Right atrium auricular region (tissue), 2 donors: ENCODE results near the gene DARS2. TPM values are rescaled to one million over a fixed set of nuclear protein-coding genes. Genes with fewer than 3 reads are reported as not detected.
"Not testable (repeated sequence)": the region's sequence is repeated elsewhere in the genome, so short reads cannot be mapped to it uniquely, and the experiment has no call there.

ENCODE experiments used
- DNase-seq: peaks from one replicate; pipeline ENCODE4 v3.0.0-alpha.2; 2019; ENCODE audit warnings: low spot score
- H3K27ac ChIP-seq, 2 donors: fragments of 200-600 bp; sonication (generic); 1 replicate in 1 of 2; 2 replicates in 1 of 2; pipeline ENCODE4 v1.5.1; 2016 to 2019
- H3K27me3 ChIP-seq, 2 donors: fragments of 200-600 bp; sonication (generic); one replicate each; pipeline versions ENCODE4 v1.5.1 to v1.6.0; 2017 to 2019
- H3K36me3 ChIP-seq: fragments of 200-600 bp; sonication (generic); one replicate; pipeline ENCODE4 v1.5.1; 2016
- H3K4me1 ChIP-seq, 2 donors: fragments of 200-600 bp; sonication (generic); one replicate each; pipeline versions ENCODE4 v1.5.1 to v1.6.0; 2017 to 2019
- H3K4me3 ChIP-seq, 2 donors: fragments of 200-600 bp; sonication (generic); 1 replicate in 1 of 2; 2 replicates in 1 of 2; pipeline ENCODE4 v1.5.1; 2017 to 2019; ENCODE audit warnings: mild to moderate bottlenecking in 1 of 2, moderate library complexity in 1 of 2
- H3K9me3 ChIP-seq, 2 donors: fragments of 200-600 bp; sonication (generic); one replicate each; pipeline ENCODE4 v1.5.1; 2019
- CTCF ChIP-seq, 2 donors: fragments of 200-600 bp; sonication (generic); IDR thresholded peaks; one replicate each; pipeline ENCODE4 v1.5.1; 2019; ENCODE audit warnings: antibody characterized with exemption in 2 of 2
- total RNA-seq, 2 donors: library from RNA; depleted of rRNA; stranded (reverse); fragments of >200 nt; gene quantifications; one replicate each; pipeline ENCODE4 v1.1.0, GENCODE V29; 2016

The DARS2 gene
- total RNA-seq, 2 donors from 2014 or later = 11.2 to 13.9 TPM

GRCh38 chr1:173857363-173857917 lies 33.0 kb downstream of the DARS2 start:
- Histone ChIP-seq H3K27ac (no peak overlapping the region), H3K27me3 (no peaks in the 10 kb centered on the region), H3K9me3 (no peaks in the 10 kb centered on the region), H3K4me1 (peaks cover 0 to 4% of the 10 kb centered on the region in 2 donors), H3K4me3 (no peak overlapping the region), H3K36me3 (peaks cover 35% of the 10 kb centered on the region)
- TF ChIP-seq CTCF (IDR thresholded peaks at IDR 0.05) = no peak
- DNase-seq = no peak

- H3K4me1 ChIP-seq, H3K27ac ChIP-seq, H3K9me3 ChIP-seq, H3K27me3 ChIP-seq, DNase-seq, H3K4me3 ChIP-seq: not testable (repeated sequence)
- H3K36me3 ChIP-seq = peaks cover 42% of the 10 kb centered on the region
Observed at GRCh38 chr1:173859547-173859946, 35.1 kb downstream of the DARS2 start.

GRCh38 chr1:173860065-173860464 lies 35.6 kb downstream of the DARS2 start:
- TF ChIP-seq CTCF (IDR thresholded peaks at IDR 0.05) = no peak
- H3K36me3 ChIP-seq = peaks cover 46% of the 10 kb centered on the region
- H3K27ac ChIP-seq = no peak overlapping the region
- DNase-seq = no peak
- no peaks in the 10 kb centered on the region for H3K9me3 ChIP-seq
- H3K4me1 ChIP-seq = peaks cover 0 to 13% of the 10 kb centered on the region in 2 donors
- H3K4me3 ChIP-seq = no peak overlapping the region
- no peaks in the 10 kb centered on the region for H3K27me3 ChIP-seq

- no peaks in the 10 kb centered on the region for H3K9me3 ChIP-seq
- no peaks in the 10 kb centered on the region for H3K27me3 ChIP-seq
- H3K36me3 ChIP-seq = peaks cover 62% of the 10 kb centered on the region
- DNase-seq = no peak
- H3K4me1 ChIP-seq = peaks cover 0 to 29% of the 10 kb centered on the region in 2 donors
- no peak for TF ChIP-seq CTCF (IDR thresholded peaks at IDR 0.05)
- H3K4me3 ChIP-seq = no peak overlapping the region
- no peak overlapping the region for H3K27ac ChIP-seq
Observed at GRCh38 chr1:173861731-173862145, 37.3 kb downstream of the DARS2 start.

- H3K27ac ChIP-seq, H3K9me3 ChIP-seq, DNase-seq, H3K4me3 ChIP-seq, H3K27me3 ChIP-seq: not testable (repeated sequence)
- Histone ChIP-seq H3K36me3 (peaks cover 66% of the 10 kb centered on the region), H3K4me1 (peaks cover 0 to 35% of the 10 kb centered on the region in 2 donors)
Observed at GRCh38 chr1:173862146-173862768, 37.8 kb downstream of the DARS2 start.

GRCh38 chr1:173862769-173863223 lies 38.3 kb downstream of the DARS2 start:
- H3K27ac ChIP-seq = no peak overlapping the region
- peaks cover 61% of the 10 kb centered on the region for H3K36me3 ChIP-seq
- no peak for TF ChIP-seq CTCF (IDR thresholded peaks at IDR 0.05)
- no peak overlapping the region for H3K4me3 ChIP-seq
- no peaks in the 10 kb centered on the region for H3K9me3 ChIP-seq
- peaks cover 0 to 37% of the 10 kb centered on the region in 2 donors for H3K4me1 ChIP-seq
- H3K27me3 ChIP-seq = no peaks in the 10 kb centered on the region
- no peak for DNase-seq
